Brain microvascular endothelial cell (primary cell): Measurements from ENCODE around the gene ERCC2.

Experiments used
- DNase-seq: peaks from one replicate; pipeline ENCODE4 v3.0.0-alpha.2; 2020
- H3K27ac ChIP-seq: fragments of 250-450 bp; sonication (Bioruptor Pico); 2 replicates; pipeline ENCODE4 v1.5.1; 2020; ENCODE audit warnings: mild to moderate bottlenecking, moderate library complexity
- H3K27me3 ChIP-seq: fragments of 250-450 bp; sonication (Bioruptor Pico); replicated peaks from 2 replicates; pipeline ENCODE4 v1.5.1; 2020; ENCODE audit warnings: mild to moderate bottlenecking
- H3K36me3 ChIP-seq: fragments of 250-450 bp; sonication (Bioruptor Pico); replicated peaks from 2 replicates; pipeline ENCODE4 v1.5.1; 2020; ENCODE audit warnings: mild to moderate bottlenecking
- H3K4me3 ChIP-seq: 2 replicates; pipeline ENCODE4 v1.5.1; 2011; ENCODE audit warnings: low read depth, mild to moderate bottlenecking, control low read depth, low read length, moderate library complexity
- in situ Hi-C: cut with HindIII; loops from 2 replicates; pipeline ENCODE4 v1.10.0; 2017; ENCODE audit warnings: low sequenced_read_pairs, low pct_ligation_motif_present
- TF ChIP-seq, protein P1 (sequence below): IDR thresholded peaks from 2 replicates; pipeline ENCODE4 v1.5.1; 2011; ENCODE audit warnings: low read depth, mild to moderate bottlenecking, moderate library complexity, low read length, control low read depth, inconsistent platforms; ENCODE audit errors: missing control alignments

The ERCC2 gene

DNA sequence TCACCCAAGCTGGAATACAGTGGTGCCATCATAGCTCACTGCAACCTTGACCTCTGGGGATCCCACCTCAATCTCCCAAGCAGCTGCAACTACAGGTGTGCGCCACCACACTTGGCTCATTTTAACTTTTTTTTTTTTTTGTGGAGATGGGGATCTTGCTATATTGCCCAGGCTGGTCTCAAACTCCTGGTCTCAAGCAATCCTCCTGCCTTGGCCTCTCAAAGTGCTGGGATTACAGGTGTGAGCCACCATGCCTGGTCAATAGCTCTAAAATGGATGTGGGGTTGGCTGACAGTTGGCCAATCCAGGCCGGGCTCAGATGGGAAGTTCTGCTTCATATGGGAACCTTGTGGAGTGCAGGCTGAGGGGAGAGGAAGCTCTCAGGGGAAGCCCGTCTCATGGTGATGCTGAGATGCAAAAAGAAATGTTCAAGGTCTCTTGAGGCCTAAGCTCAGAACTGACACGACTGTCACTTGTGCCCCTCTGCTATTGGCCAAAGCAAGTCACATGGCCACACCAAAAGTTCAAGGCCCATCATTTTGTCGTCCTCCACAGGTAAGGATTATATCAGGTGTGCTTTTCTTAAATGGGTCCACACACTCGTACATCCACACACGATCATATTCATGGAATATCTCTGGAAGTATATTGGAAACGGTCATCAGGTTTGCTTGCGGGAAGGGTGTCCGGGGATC lies 36.6 kb downstream of the ERCC2 start:
- H3K27me3 ChIP-seq, result no peaks in the 10 kb centered on the region
- DNase-seq, result no peak
- TF ChIP-seq, protein P1, sequence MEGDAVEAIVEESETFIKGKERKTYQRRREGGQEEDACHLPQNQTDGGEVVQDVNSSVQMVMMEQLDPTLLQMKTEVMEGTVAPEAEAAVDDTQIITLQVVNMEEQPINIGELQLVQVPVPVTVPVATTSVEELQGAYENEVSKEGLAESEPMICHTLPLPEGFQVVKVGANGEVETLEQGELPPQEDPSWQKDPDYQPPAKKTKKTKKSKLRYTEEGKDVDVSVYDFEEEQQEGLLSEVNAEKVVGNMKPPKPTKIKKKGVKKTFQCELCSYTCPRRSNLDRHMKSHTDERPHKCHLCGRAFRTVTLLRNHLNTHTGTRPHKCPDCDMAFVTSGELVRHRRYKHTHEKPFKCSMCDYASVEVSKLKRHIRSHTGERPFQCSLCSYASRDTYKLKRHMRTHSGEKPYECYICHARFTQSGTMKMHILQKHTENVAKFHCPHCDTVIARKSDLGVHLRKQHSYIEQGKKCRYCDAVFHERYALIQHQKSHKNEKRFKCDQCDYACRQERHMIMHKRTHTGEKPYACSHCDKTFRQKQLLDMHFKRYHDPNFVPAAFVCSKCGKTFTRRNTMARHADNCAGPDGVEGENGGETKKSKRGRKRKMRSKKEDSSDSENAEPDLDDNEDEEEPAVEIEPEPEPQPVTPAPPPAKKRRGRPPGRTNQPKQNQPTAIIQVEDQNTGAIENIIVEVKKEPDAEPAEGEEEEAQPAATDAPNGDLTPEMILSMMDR, result no peak
- no peak overlapping the region for H3K4me3 ChIP-seq
- no peak overlapping the region for H3K27ac ChIP-seq
- in situ Hi-C loops, result no loop called here
- no peaks in the 10 kb centered on the region for H3K36me3 ChIP-seq

DNA sequence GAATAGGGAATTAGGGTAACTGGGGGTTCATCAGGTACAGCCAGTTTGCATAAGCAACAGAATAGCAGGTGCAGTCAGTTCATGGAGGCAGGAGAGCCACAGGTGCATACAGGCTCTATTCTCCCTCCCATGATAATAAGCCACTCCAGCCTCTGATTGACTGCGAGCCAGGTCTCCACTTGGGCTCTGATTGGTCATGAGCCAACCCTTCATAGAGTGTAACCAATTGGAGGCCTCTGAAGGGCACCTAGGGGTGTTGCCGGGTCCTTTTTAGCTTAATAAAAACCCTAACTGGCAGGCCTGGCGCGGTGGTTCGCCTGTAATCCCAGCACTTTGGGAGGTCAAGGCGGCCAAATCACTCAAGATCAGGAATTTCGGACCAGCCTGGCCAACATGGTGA lies 39.0 kb downstream of the ERCC2 start:
- in situ Hi-C loops, result no loop called here
- DNase-seq, result no peak
- Histone ChIP-seq H3K36me3 (no peaks in the 10 kb centered on the region), H3K27me3 (no peaks in the 10 kb centered on the region), H3K4me3 (no peak overlapping the region), H3K27ac (no peak overlapping the region)
- TF ChIP-seq, protein P1, result no peak

DNA sequence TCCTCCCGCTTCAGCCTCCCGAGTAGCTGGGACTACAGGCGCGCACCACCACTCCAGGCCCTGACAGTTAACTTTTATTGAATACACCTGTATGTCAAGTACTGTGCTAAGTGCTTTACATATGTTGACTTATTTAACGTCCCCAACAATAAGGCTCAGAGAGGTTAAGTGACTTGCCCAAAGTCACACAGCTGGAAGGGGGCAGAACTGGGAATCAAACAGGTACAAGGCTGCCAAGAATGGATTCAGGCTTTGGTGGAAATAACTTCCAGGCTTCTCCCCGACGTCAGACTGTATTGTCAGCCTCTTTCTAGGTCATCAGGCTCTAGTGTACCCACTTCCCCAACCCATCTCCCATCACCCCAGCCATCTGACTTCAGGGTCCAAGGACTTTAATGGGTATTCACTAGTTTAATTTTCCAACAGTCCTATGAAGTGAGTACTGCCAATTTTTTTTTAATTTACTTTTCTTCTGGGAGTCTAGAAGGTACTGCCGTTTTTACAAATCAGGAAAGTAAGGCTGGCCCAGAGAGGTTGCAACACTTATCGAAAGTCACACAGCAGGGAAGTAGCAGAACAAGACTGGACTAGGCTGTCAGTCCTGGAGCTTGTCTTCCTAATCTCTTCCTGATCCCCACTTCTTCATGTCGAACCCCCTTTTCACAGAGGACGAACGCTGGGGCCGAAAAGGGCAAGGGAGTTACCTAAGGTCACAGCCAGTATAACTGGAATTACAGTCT lies 42.8 kb downstream of the ERCC2 start:
- H3K36me3 ChIP-seq, result no peaks in the 10 kb centered on the region
- in situ Hi-C loops, result no loop called here
- no peak overlapping the region for H3K4me3 ChIP-seq
- TF ChIP-seq, protein P1, result no peak
- no peak overlapping the region for H3K27ac ChIP-seq
- DNase-seq, result no peak
- H3K27me3 ChIP-seq, result peaks cover 7% of the 10 kb centered on the region

DNA sequence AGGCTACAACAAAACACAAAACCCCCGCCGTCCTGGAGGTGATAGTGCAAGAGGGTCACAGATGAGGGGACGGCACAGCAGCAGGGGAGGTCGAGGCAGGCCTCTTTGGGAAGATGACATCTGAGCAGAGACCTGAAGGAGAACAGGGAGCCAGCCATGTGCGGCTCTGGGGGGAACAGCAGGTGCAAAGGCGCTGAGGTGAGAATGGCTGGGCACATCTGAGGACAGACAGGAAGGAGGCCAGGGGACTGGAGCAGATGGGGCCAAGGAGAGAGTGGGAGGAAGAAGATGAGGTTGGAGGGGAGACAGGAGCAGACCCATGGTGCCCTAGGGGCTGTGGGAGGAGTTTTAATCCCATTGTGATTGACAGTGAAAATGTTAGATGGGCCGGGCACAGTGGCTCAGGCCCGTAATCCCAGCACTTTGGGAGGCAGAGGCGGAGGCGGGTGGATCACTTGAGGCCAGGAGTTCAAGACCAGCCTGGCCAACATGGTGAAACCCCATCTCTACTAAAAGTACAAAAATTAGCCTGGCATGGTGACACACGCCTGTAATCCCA lies 45.9 kb downstream of the ERCC2 start:
- no peaks in the 10 kb centered on the region for H3K36me3 ChIP-seq
- no peak overlapping the region for H3K27ac ChIP-seq
- H3K4me3 ChIP-seq, result no peak overlapping the region
- in situ Hi-C loops, result no loop called here
- peaks cover 7% of the 10 kb centered on the region for H3K27me3 ChIP-seq
- DNase-seq, result no peak
- TF ChIP-seq, protein P1, result no peak

DNA sequence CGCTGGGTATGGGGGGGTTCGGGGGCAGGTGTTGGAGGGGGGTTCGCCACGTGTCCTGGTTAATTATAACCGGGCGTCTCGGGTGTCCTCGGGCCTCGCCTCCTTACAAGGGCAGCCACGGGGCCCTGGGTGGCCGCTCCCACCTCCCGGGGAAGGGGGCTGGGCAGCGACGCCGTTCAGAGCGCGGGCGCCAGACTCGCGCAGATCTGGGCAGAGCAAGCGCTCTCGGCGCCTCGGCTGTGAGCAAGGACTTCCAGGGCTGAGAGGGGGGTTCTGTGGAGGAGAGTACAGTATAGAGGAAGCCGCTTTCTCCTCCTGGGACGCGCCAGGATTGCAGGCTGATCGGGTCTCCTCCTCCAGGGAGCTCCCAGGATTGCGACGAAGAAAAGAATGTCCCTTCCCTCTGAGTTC lies 46.7 kb downstream of the ERCC2 start:
- TF ChIP-seq, protein P1, result no peak
- in situ Hi-C loops, result no loop called here
- H3K4me3 ChIP-seq, result peak overlapping the region; percentile 34
- no peaks in the 10 kb centered on the region for H3K36me3 ChIP-seq
- peaks cover 7% of the 10 kb centered on the region for H3K27me3 ChIP-seq
- DNase-seq, result no peak
- no peak overlapping the region for H3K27ac ChIP-seq
